HEK293T (cell line): ENCODE results near the gene LRRC1.

Experiments
- CTCF ChIA-PET: fragments of 350-600 bp; formaldehyde crosslinking; extraction: SDS; loops from one replicate; lab custom pipeline; 2021; ENCODE audit warnings: antibody characterized with exemption, inconsistent platforms; lab: Yijun Ruan, JAX
- POLR2A ChIA-PET: fragments of 350-600 bp; formaldehyde crosslinking; extraction: SDS; loops from one replicate; lab custom pipeline; 2020; ENCODE audit warnings: antibody characterized with exemption, inconsistent platforms; lab: Yijun Ruan, JAX
- DNase-seq: peaks from one replicate; pipeline ENCODE4 v3.0.0; 2012; ENCODE audit warnings: mixed read lengths; ENCODE audit errors: extremely low spot score
- ARNT ChIP-seq: fragments of 450-650 bp; IDR thresholded peaks from 2 replicates; pipeline ENCODE4 v1.6.1; 2017; ENCODE audit warnings: mild to moderate bottlenecking
- BHLHE40 ChIP-seq: fragments of 450-650 bp; IDR thresholded peaks from 2 replicates; pipeline ENCODE4 v1.6.1; 2016; ENCODE audit warnings: mild to moderate bottlenecking, moderate library complexity, borderline replicate concordance
- CTBP1 ChIP-seq: fragments of 450-650 bp; IDR thresholded peaks from 2 replicates; pipeline ENCODE4 v1.6.1; 2016; ENCODE audit warnings: borderline replicate concordance
- ELF4 ChIP-seq: fragments of 450-650 bp; IDR thresholded peaks from 2 replicates; pipeline ENCODE4 v1.6.1; 2017; ENCODE audit warnings: antibody characterized with exemption
- FOXA1 ChIP-seq: fragments of 450-650 bp; IDR thresholded peaks from 2 replicates; pipeline ENCODE4 v1.6.1; 2016; ENCODE audit warnings: mild to moderate bottlenecking
- FOXK2 ChIP-seq: fragments of 450-650 bp; IDR thresholded peaks from 2 replicates; pipeline ENCODE4 v1.6.1; 2016; ENCODE audit warnings: mild to moderate bottlenecking
- FOXM1 ChIP-seq: fragments of 450-650 bp; IDR thresholded peaks from 2 replicates; pipeline ENCODE4 v1.6.1; 2017; ENCODE audit warnings: mild to moderate bottlenecking, borderline replicate concordance
- HDGF ChIP-seq: fragments of 450-650 bp; IDR thresholded peaks from 2 replicates; pipeline ENCODE4 v1.6.1; 2017; ENCODE audit warnings: antibody characterized with exemption, borderline replicate concordance
- L3MBTL2 ChIP-seq: fragments of 450-650 bp; conservative IDR thresholded peaks from 2 replicates; pipeline ENCODE4 v1.6.1; 2016; ENCODE audit warnings: mild to moderate bottlenecking
- LEF1 ChIP-seq: fragments of 450-650 bp; IDR thresholded peaks from 2 replicates; pipeline ENCODE4 v1.6.1; 2017; ENCODE audit warnings: mild to moderate bottlenecking, borderline replicate concordance
- NFRKB ChIP-seq: fragments of 450-650 bp; IDR thresholded peaks from 2 replicates; pipeline ENCODE4 v1.6.1; 2016; ENCODE audit warnings: mild to moderate bottlenecking, moderate library complexity
- SP1 ChIP-seq: fragments of 450-650 bp; IDR thresholded peaks from 2 replicates; pipeline ENCODE4 v1.6.1; 2017
- SUZ12 ChIP-seq: fragments of 450-650 bp; IDR thresholded peaks from 2 replicates; pipeline ENCODE4 v1.6.1; 2016; ENCODE audit warnings: mild to moderate bottlenecking
- TARDBP ChIP-seq: fragments of 450-650 bp; IDR thresholded peaks from 2 replicates; pipeline ENCODE4 v1.6.1; 2016
- ZNF384 ChIP-seq: fragments of 450-650 bp; IDR thresholded peaks from 2 replicates; pipeline ENCODE4 v1.6.1; 2016
- TF ChIP-seq, protein P1 (sequence below): fragments of 450-650 bp; IDR thresholded peaks from 2 replicates; pipeline ENCODE4 v1.6.1; 2016

LRRC1 gene

DNA sequence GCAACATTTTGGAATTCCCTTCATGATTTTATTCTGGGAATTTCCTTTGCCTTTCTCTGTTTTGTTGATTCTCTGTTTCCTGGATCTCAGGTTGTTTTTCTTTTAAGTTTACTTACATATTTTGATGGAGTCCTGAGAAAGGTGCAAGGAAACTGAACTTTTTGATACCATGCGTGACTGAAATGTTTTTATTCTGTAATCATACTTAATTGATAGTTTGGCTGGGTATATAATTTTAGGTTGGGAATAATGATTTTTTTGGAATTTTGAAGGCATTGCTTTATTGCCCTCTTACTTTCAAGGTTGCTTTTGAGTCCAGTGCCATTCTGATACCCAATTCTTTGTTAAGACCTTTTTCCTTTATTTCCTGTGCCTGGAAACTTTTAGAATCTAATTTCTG, 45.2 kb downstream of the LRRC1 start:
- DNase-seq: no peak
- ChIA-PET POLR2A (no interaction called here), CTCF (no interaction called here)
- TF ChIP-seq SP1 (no peak), SUZ12 (no peak), FOXA1 (no peak), L3MBTL2 (no peak), TARDBP (no peak), ZNF384 (no peak), BHLHE40 (no peak), LEF1 (no peak), CTBP1 (no peak), FOXM1 (no peak), ELF4 (no peak), HDGF (no peak), ARNT (no peak), FOXK2 (no peak)
- TF ChIP-seq, protein P1, sequence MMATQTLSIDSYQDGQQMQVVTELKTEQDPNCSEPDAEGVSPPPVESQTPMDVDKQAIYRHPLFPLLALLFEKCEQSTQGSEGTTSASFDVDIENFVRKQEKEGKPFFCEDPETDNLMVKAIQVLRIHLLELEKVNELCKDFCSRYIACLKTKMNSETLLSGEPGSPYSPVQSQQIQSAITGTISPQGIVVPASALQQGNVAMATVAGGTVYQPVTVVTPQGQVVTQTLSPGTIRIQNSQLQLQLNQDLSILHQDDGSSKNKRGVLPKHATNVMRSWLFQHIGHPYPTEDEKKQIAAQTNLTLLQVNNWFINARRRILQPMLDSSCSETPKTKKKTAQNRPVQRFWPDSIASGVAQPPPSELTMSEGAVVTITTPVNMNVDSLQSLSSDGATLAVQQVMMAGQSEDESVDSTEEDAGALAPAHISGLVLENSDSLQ: no peak

DNA sequence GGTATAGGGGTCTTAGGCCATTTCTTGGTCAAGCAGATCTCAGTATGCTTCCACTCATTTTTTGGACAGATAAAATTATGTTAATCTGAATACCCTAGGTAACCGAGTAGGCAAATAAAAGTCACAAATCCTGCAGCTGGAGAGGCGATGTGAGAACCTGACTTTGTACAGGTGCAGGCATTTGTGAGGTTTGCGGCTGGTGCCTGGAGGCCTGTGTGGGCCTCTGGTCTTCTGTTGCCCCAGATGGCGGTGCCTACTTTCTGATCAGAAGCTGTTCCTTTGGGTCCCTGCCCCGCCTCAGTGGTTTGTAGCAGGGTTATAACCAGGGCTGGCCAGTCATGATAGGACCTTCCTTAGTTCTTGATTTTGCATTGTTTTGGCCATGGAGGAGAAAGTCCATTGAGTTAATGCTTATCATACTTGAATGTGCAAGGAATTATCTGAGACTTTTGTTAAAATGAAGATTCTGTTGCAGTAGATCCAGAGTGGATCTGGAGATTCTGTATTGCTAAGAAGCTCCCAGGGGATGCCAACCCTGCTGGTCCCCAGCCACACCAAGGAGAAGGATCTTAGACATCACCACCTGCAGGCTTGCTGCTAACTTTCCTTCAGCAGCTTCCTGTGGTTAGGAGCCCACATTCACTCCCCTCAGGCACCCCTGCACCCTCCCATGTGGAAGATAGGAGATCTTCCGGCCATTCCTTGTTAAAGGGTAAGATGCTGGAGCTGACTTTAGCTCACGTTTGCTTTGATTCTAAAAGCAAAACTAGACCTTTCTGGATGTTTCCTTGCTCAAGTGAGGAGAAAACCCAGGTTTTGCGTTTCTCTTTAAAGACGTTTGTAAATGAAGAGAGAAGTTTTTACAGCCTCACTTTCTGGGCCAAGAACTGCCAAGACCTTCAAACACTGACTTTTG, 50.7 kb downstream of the LRRC1 start:
- TF ChIP-seq LEF1 (no peak), FOXM1 (no peak)
- ChIA-PET POLR2A (no interaction called here), CTCF (interaction anchor here (0.6 kb wide), 1 partner anchor 124 kb away, joined by 5 read pairs; no protein-coding TSS in a partner anchor)
- no peak for DNase-seq

DNA sequence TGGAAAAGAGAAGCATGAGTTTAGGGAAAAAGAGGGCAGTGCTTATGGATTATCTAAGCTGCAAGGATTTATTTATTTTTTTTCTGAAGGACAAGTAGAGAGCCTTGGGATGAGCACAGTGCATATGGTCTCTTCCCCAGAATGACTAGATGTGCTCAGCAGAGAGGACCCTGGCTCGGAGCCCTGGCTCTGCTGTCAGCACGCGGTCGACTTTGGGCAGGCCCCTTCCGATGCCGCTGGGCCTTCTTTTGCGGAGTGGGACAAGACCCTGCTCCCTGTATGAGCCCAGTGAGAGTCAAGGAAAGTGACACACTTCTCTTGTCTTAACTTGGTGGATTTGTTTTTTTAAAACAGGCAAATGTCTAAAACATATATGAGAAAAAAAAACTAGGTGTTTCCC, 51.4 kb downstream of the LRRC1 start:
- no peak for DNase-seq
- ChIA-PET CTCF (interaction anchor here (0.6 kb wide), 1 partner anchor 124 kb away, joined by 5 read pairs; no protein-coding TSS in a partner anchor), POLR2A (no interaction called here)
- TF ChIP-seq FOXM1 (no peak), SP1 (no peak), FOXA1 (no peak), NFRKB (no peak), L3MBTL2 (no peak), CTBP1 (no peak), HDGF (no peak), ZNF384 (no peak), TARDBP (no peak), LEF1 (no peak), FOXK2 (no peak), ELF4 (no peak), BHLHE40 (no peak), ARNT (no peak), SUZ12 (no peak)
- TF ChIP-seq, protein P1: no peak

DNA sequence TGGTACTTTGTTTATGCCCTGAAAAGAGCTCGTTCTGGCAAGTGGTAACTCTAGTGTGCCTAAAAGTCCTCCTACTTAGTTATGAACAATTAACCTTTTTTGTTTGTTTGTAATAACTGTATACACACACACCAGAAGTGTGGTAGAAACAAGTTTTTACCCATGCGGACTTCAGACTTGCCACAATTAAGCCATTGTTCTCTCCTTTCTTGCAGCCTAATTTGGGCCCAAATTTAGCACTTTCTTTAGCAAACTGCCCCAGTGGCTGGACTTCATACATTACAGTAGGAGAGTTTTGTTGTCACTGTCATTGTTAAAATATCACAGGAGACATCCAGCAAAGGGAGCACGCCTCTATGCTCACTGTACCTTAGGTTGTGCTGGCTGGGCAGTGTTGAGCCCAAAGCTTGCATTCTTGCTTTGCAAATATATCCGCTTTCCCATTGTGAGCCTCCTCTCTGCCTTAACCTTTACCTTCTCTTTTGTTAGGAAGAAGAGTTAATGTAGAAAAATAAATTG, 53.0 kb downstream of the LRRC1 start:
- TF ChIP-seq HDGF (no peak), BHLHE40 (no peak), L3MBTL2 (no peak), CTBP1 (no peak), ZNF384 (no peak), ELF4 (no peak), NFRKB (no peak), FOXK2 (no peak), LEF1 (no peak), TARDBP (no peak)
- TF ChIP-seq, protein P1: no peak
- ChIA-PET CTCF (no interaction called here), POLR2A (no interaction called here)
- DNase-seq: no peak

DNA sequence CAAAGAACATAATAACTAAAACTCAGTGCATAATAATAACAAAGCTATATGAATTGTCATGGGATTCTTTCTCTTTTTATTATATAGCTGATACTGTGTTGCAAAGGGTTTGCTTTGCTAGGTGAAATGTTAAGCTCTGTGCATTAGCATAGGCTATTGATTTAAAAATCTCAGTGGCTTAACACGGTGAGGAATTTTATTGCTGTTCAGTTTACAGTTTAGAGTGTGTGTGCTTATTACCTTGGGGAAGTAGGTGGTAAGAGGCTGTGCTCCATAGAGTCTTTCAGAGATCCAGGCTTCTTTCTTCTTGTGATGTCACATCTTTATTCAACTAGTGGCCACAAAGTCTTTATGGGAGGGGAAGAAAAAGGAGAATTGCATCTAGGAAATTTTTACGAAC, 55.7 kb downstream of the LRRC1 start:
- TF ChIP-seq BHLHE40: no peak
- TF ChIP-seq TARDBP: no peak
- TF ChIP-seq LEF1: no peak
- TF ChIP-seq ARNT: no peak
- no peak for TF ChIP-seq ELF4
- TF ChIP-seq FOXM1: no peak
- TF ChIP-seq HDGF: no peak
- no peak for TF ChIP-seq CTBP1
- TF ChIP-seq SUZ12: no peak
- TF ChIP-seq, protein P1: no peak
- TF ChIP-seq FOXK2: no peak
- no peak for TF ChIP-seq ZNF384
- no peak for TF ChIP-seq NFRKB
- TF ChIP-seq FOXA1: no peak
- TF ChIP-seq SP1: no peak
- TF ChIP-seq L3MBTL2: no peak
- DNase-seq: no peak
- ChIA-PET CTCF (interaction anchor here (1.2 kb wide), 1 partner anchor 122 kb away, joined by 3 read pairs; no protein-coding TSS in a partner anchor), POLR2A (no interaction called here)
